Measurements from ENCODE around the gene SCN9A. TPM values are rescaled to one million over a fixed set of nuclear protein-coding genes. Genes with fewer than 3 reads are reported as not detected.

Gene SCN9A
- total RNA-seq, 1 experiment from 2014 or later, result 1.3 TPM

- Histone ChIP-seq H2AK5ac (ENCODE audit: insufficient read length, low read length) (no peak overlapping the region), H3K9me3 (ENCODE audit: control insufficient read depth, low read depth, low read length) (no peaks in the 10 kb centered on the region), H2AFZ (ENCODE audit: low read length) (no peak overlapping the region), H3K79me2 (ENCODE audit: insufficient read depth, low read length) (no peaks in the 10 kb centered on the region), H3K14ac (ENCODE audit: insufficient read depth, low read length) (no peak overlapping the region), H2BK20ac (ENCODE audit: low read depth, low read length, poor library complexity, severe bottlenecking) (no peak overlapping the region), H3K56ac (ENCODE audit: insufficient read length, low read depth, low read length) (no peak overlapping the region), H2BK5ac (ENCODE audit: insufficient read length, low read length) (no peak overlapping the region), H4K8ac (replicated peaks; ENCODE audit: insufficient read length, low read depth, low read length) (no peak overlapping the region), H4K91ac (ENCODE audit: insufficient read length, low read depth, low read length) (no peak overlapping the region), H3K27me3 (ENCODE audit: insufficient read depth, low read length) (no peaks in the 10 kb centered on the region), H2BK120ac (ENCODE audit: low read depth, low read length, poor library complexity, severe bottlenecking) (no peak overlapping the region), H3K23ac (ENCODE audit: insufficient read length, low read depth, low read length) (no peak overlapping the region), H3K9ac (ENCODE audit: extremely low read depth, insufficient read length, low read length) (no peak overlapping the region), H3K4me2 (ENCODE audit: insufficient read depth, insufficient read length, low read length) (no peak overlapping the region), H3K18ac (ENCODE audit: insufficient read length, low read depth, low read length) (no peak overlapping the region), H3K4ac (ENCODE audit: low read depth, low read length) (no peak overlapping the region), H3K79me1 (ENCODE audit: insufficient read depth, low read depth, low read length, poor library complexity, severe bottlenecking) (no peaks in the 10 kb centered on the region), H3T11ph (ENCODE audit: low read length) (no peak overlapping the region), H2BK15ac (ENCODE audit: low read depth, low read length) (no peak overlapping the region), H4K5ac (ENCODE audit: insufficient read length, low read depth, low read length) (no peak overlapping the region), H3K23me2 (ENCODE audit: insufficient read length, low read depth, low read length, poor library complexity, severe bottlenecking) (no peaks in the 10 kb centered on the region), H2BK12ac (ENCODE audit: insufficient read length, low read depth, low read length) (no peak overlapping the region), H3K27ac (ENCODE audit: insufficient read length, low read depth, low read length) (no peak overlapping the region), H3K4me1 (ENCODE audit: insufficient read depth, low read length) (no peaks in the 10 kb centered on the region), H4K20me1 (ENCODE audit: control insufficient read depth, insufficient read depth, insufficient read length) (no peaks in the 10 kb centered on the region)
- Mint-ChIP-seq H3K4me1 (0 out of 4 replicates have a peak, but pooled peaks cover 3% of the 10 kb centered on the region in 2 experiments), H3K36me3 (ENCODE audit: insufficient read depth in 1 of 3, low read depth in 3 of 3) (no peaks in the 10 kb centered on the region), H3K27me3 (ENCODE audit: low read depth) (no peaks in the 10 kb centered on the region), H3K4me3 (no peak overlapping the region), H3K9me3 (no peaks in the 10 kb centered on the region), H3K27ac (no peak overlapping the region)
- WGBS (ENCODE audit: extremely low coverage, insufficient read length, low lambda C conversion rate), result no CpG with 5 or more reads among the region's 2 CpGs
- no peak for TF ChIP-seq CTCF (conservative IDR thresholded peaks at IDR 0.05)
- DNase-seq, result no peak
These were observed 142.5 kb downstream of the SCN9A start for GRCh38 chr2:166233244-166233643.

Data from H9 (cell line).